Esophagus muscularis mucosa (tissue), 4 donors: Measurements from ENCODE around the gene DPYD. TPM values are rescaled to one million over a fixed set of nuclear protein-coding genes. Genes with fewer than 3 reads are reported as not detected.

ENCODE experiments used
- DNase-seq: peaks from one replicate; pipeline ENCODE4 v3.0.0-alpha.2; 2017; ENCODE audit errors: extremely low spot score
- H3K27ac ChIP-seq, 4 donors: fragments of 200-600 bp; sonication (generic); replicated peaks in 1 of 4; 1 replicate in 3 of 4; 2 replicates in 1 of 4; pipeline ENCODE4 v1.5.1; 2016 to 2019; ENCODE audit warnings: mild to moderate bottlenecking in 1 of 4
- H3K27me3 ChIP-seq, 4 donors: fragments of 200-600 bp; sonication (generic); one replicate each; pipeline versions ENCODE4 v1.5.1 to v1.6.0; 2016 to 2019
- H3K36me3 ChIP-seq, 4 donors: fragments of 200-600 bp; sonication (generic); one replicate each; pipeline ENCODE4 v1.5.1; 2016 to 2019
- H3K4me1 ChIP-seq, 4 donors: fragments of 200-600 bp; sonication (generic); one replicate each; pipeline ENCODE4 v1.5.1; 2016 to 2019
- H3K4me3 ChIP-seq, 4 donors: fragments of 200-600 bp; sonication (generic); 1 replicate in 2 of 4; 2 replicates in 2 of 4; pipeline ENCODE4 v1.5.1; 2016 to 2019; ENCODE audit warnings: mild to moderate bottlenecking in 4 of 4, moderate library complexity in 1 of 4
- H3K9me3 ChIP-seq, 4 donors: fragments of 200-600 bp; sonication (generic); 1 replicate in 3 of 4; 2 replicates in 1 of 4; pipeline ENCODE4 v1.5.1; 2016 to 2019
- EP300 ChIP-seq: sonication (generic); formaldehyde crosslinking; IDR thresholded peaks from one replicate; pipeline ENCODE4 v1.6.1; 2017; ENCODE audit warnings: antibody characterized with exemption
- POLR2A ChIP-seq: fragments of 450-650 bp; IDR thresholded peaks from one replicate; pipeline ENCODE4 v1.6.1; 2017; ENCODE audit warnings: antibody characterized with exemption, moderate library complexity, mild to moderate bottlenecking, low read depth
- POLR2AphosphoS5 ChIP-seq, 2 donors: sonication (generic); formaldehyde crosslinking; IDR thresholded peaks; one replicate each; pipeline ENCODE4 v1.6.1; 2017; ENCODE audit warnings: antibody characterized with exemption in 2 of 2
- WGBS: methylation state at CpG from one replicate; pipeline ENCODE4 v1.1.5; 2018; 5-methylcytosine and 5-hydroxymethylcytosine counted together
- intact Hi-C: fragments of 100-400 bp; cut with DNase I; formaldehyde crosslinking; loops from one replicate; pipeline ENCODE4 v1.15.1; 2023
- total RNA-seq, 4 donors: library from RNA; depleted of rRNA; stranded (reverse); fragments of >200 nt; gene quantifications; one replicate each; pipeline versions ENCODE4 v1.1.0 to v1.2.1, GENCODE V29; 2016
- TF ChIP-seq, protein P1 (sequence below), 3 experiments: fragments of 200-600 bp in 2 of 3; fragments of 450-650 bp in 1 of 3; sonication (generic) in 2 of 3; IDR thresholded peaks; one replicate each; pipeline ENCODE4 v1.5.1; 2017 to 2019; ENCODE audit warnings: antibody characterized with exemption in 3 of 3, mild to moderate bottlenecking in 2 of 3, moderate library complexity in 1 of 3

DPYD gene
- total RNA-seq, 4 donors from 2014 or later, result 31.1 to 36.6 (median 31.7) TPM

DNA sequence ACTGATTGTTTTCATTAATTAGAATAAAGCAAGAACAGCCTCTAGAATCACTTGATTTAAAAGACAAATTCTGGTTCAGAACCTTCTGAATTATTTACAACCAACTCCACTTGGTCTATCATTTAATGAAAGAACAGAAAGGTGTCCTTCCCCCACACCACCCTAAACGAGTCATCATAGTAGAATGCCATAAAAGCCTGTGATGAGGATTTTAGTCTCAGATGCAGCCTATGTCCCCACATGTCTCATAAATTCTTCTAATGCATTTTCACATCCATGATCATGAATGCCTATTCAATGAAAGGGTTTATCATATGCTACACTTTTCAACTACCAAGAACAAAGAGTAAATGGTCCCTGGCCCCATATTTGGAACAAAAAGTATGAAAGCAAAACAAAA is 508.1 kb downstream of the DPYD start:
- no peaks in the 10 kb centered on the region for H3K9me3 ChIP-seq
- no peak overlapping the region for H3K27ac ChIP-seq
- H3K27me3 ChIP-seq, result no peaks in the 10 kb centered on the region
- no peak overlapping the region for H3K4me3 ChIP-seq
- intact Hi-C loops, result no loop called here
- H3K36me3 ChIP-seq, result no peaks in the 10 kb centered on the region
- H3K4me1 ChIP-seq, result no peaks in the 10 kb centered on the region
- no peak for TF ChIP-seq POLR2A
- TF ChIP-seq, protein P1, sequence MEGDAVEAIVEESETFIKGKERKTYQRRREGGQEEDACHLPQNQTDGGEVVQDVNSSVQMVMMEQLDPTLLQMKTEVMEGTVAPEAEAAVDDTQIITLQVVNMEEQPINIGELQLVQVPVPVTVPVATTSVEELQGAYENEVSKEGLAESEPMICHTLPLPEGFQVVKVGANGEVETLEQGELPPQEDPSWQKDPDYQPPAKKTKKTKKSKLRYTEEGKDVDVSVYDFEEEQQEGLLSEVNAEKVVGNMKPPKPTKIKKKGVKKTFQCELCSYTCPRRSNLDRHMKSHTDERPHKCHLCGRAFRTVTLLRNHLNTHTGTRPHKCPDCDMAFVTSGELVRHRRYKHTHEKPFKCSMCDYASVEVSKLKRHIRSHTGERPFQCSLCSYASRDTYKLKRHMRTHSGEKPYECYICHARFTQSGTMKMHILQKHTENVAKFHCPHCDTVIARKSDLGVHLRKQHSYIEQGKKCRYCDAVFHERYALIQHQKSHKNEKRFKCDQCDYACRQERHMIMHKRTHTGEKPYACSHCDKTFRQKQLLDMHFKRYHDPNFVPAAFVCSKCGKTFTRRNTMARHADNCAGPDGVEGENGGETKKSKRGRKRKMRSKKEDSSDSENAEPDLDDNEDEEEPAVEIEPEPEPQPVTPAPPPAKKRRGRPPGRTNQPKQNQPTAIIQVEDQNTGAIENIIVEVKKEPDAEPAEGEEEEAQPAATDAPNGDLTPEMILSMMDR (IDR thresholded peaks at IDR 0.05), result no peak
- no peak for TF ChIP-seq POLR2AphosphoS5 (IDR thresholded peaks at IDR 0.05)
- TF ChIP-seq EP300, result no peak
- DNase-seq, result no peak
- 86% methylated on average over 1 of the region's 1 CpG for WGBS

DNA sequence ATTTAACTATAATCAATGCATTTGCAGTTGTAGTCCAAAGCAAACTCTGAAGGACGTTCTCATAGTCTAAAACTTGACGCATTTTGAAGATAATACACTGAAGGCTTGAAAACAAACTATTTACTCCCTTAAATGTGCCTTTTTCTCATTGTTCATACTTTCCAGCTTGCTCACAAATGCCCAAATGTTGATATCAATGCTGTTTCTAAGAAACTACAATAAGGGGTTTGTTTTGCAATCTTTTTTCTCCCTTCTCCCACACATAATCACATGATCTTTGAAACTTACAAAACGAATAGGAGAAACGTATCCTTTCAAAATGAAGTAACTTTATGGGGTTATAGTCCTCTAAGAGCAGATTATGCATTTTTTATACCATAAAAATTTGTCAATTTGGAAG is 508.7 kb downstream of the DPYD start:
- intact Hi-C loops, result no loop called here
- H3K36me3 ChIP-seq, result no peaks in the 10 kb centered on the region
- no peaks in the 10 kb centered on the region for H3K9me3 ChIP-seq
- TF ChIP-seq POLR2AphosphoS5 (IDR thresholded peaks at IDR 0.05) (no peak), EP300 (no peak), POLR2A (no peak)
- TF ChIP-seq, protein P1 (IDR thresholded peaks at IDR 0.05), result no peak
- WGBS, result 85% methylated on average over 4 of the region's 4 CpGs
- no peaks in the 10 kb centered on the region for H3K4me1 ChIP-seq
- no peak overlapping the region for H3K4me3 ChIP-seq
- no peak overlapping the region for H3K27ac ChIP-seq
- H3K27me3 ChIP-seq, result no peaks in the 10 kb centered on the region
- no peak for DNase-seq

DNA sequence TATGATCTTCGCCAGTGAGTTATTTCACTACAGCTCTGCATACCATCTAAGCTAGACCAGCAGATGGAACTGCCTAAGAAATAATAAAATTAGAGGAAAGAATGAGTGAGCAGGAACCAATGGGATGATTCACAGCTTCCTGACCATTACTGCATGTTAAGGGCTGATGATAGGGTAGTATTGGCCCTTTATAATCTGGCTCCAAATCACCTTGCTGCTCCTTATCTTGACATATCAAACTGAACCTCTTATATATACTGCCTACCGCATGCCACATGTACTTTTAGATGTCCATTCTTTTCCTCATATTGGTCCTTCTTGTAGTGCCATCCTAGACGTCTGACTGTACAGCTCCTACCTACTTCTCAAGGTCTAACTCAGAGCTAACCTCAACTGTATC is 524.4 kb downstream of the DPYD start:
- H3K27me3 ChIP-seq, result no peaks in the 10 kb centered on the region
- H3K27ac ChIP-seq, result no peak overlapping the region
- WGBS, result 92% methylated on average over 3 of the region's 3 CpGs
- intact Hi-C loops, result no loop called here
- H3K4me3 ChIP-seq, result no peak overlapping the region
- H3K4me1 ChIP-seq, result no peaks in the 10 kb centered on the region
- TF ChIP-seq EP300 (no peak), POLR2A (no peak), POLR2AphosphoS5 (IDR thresholded peaks at IDR 0.05) (no peak)
- TF ChIP-seq, protein P1 (IDR thresholded peaks at IDR 0.05), result no peak
- no peak for DNase-seq
- no peaks in the 10 kb centered on the region for H3K36me3 ChIP-seq
- no peaks in the 10 kb centered on the region for H3K9me3 ChIP-seq

DNA sequence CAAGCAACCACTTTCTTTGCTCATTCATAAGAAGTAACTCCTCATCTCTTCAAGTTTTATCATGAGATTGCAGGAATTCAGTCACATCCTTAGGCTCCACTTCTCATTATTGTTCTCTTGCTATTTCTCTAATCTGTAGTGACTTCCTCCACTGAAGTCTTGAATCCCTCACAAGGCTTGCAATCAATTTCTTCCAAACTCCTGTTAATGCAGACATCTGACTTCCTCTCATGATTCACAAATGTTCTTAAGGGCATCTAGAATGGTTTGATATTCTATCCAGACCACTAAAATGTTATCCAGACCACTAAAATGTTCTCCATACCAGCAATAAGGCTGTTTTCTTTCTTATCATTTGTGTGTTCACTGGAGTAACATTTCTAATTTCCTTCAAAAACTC is 528.1 kb downstream of the DPYD start:
- H3K27ac ChIP-seq, result no peak overlapping the region
- no peak overlapping the region for H3K4me3 ChIP-seq
- H3K9me3 ChIP-seq, result no peaks in the 10 kb centered on the region
- no peak for TF ChIP-seq POLR2AphosphoS5 (IDR thresholded peaks at IDR 0.05)
- TF ChIP-seq, protein P1 (IDR thresholded peaks at IDR 0.05), result no peak
- no peak for TF ChIP-seq EP300
- no peak for TF ChIP-seq POLR2A
- no peaks in the 10 kb centered on the region for H3K4me1 ChIP-seq
- intact Hi-C loops, result no loop called here
- no peaks in the 10 kb centered on the region for H3K27me3 ChIP-seq
- no peak for DNase-seq
- H3K36me3 ChIP-seq, result no peaks in the 10 kb centered on the region

DNA sequence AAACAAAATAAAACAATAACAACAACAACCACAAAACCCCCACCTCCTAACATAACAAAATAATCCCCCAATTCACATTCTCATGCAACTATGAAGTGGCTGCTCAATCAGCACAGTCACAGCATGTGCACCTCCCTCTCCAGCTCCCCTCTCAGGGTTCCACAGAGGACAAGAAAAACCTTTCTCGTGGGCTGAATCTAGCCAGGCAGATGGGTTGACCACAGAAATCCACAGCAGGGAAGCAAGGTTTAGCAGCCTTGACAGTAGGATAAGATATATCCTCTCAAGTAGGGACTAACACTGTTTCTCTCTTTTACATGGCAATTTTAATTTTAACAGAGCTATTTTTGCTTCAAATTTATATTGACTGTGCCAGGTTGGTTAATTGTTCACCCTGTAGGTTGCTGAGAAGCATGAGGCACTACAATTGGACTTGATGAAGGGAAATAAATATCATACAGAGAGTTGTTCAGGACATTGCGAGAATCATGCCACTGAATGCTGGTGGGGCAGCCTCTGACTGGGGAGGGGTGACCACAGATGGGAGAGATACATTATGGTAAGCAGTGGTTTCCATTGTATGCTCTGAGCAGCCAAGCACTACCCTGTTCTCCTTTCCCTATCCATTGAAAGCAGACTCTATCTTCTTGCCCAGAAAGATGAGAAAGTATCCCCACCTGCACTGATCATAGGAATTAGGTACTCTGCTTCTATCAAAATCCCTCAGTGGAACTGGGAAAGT is 535.1 kb downstream of the DPYD start:
- no peak overlapping the region for H3K4me3 ChIP-seq
- no peaks in the 10 kb centered on the region for H3K4me1 ChIP-seq
- intact Hi-C loops, result no loop called here
- no peaks in the 10 kb centered on the region for H3K9me3 ChIP-seq
- H3K27me3 ChIP-seq, result no peaks in the 10 kb centered on the region
- DNase-seq, result no peak
- TF ChIP-seq, protein P1 (IDR thresholded peaks at IDR 0.05), result no peak
- TF ChIP-seq POLR2A, result no peak
- TF ChIP-seq POLR2AphosphoS5 (IDR thresholded peaks at IDR 0.05), result no peak
- no peak for TF ChIP-seq EP300
- WGBS, result 90% methylated on average over 2 of the region's 2 CpGs
- no peaks in the 10 kb centered on the region for H3K36me3 ChIP-seq
- no peak overlapping the region for H3K27ac ChIP-seq
